Upper lobe of right lung (tissue), 1 donor: Measurements from ENCODE around the gene SLC66A2. TPM values are rescaled to one million over a fixed set of nuclear protein-coding genes. Genes with fewer than 3 reads are reported as not detected.

Source experiments
- ATAC-seq: fragments of 200-7000 bp; cut with Tn5 transposase; one replicate; pipeline ENCODE4 v1.9.1; 2020; ENCODE audit warnings: mild to moderate bottlenecking, moderate library complexity
- DNase-seq: peaks from one replicate; pipeline ENCODE4 v3.0.0-alpha.2; 2020
- H3K27ac ChIP-seq: fragments of 200-600 bp; one replicate; pipeline ENCODE4 v1.8.0; 2022
- H3K27me3 ChIP-seq: fragments of 200-600 bp; one replicate; pipeline ENCODE4 v1.8.0; 2022; ENCODE audit warnings: mild to moderate bottlenecking
- H3K36me3 ChIP-seq: fragments of 200-600 bp; one replicate; pipeline ENCODE4 v1.8.0; 2022
- H3K4me1 ChIP-seq: fragments of 200-600 bp; one replicate; pipeline ENCODE4 v1.8.0; 2022
- H3K4me3 ChIP-seq: fragments of 200-600 bp; one replicate; pipeline ENCODE4 v1.8.0; 2022; ENCODE audit warnings: mild to moderate bottlenecking
- H3K9me3 ChIP-seq: fragments of 200-600 bp; one replicate; pipeline ENCODE4 v1.8.0; 2022
- CTCF ChIP-seq: fragments of 200-600 bp; IDR thresholded peaks from one replicate; pipeline ENCODE4 v1.8.0; 2022; ENCODE audit warnings: antibody characterized with exemption
- intact Hi-C: fragments of 100-400 bp; cut with DNase I; formaldehyde crosslinking; loops from one replicate; pipeline ENCODE4 v1.11.0; 2022
- total RNA-seq: library from RNA; stranded (reverse); fragmentation: NEBNext Ultra II Directional; extraction: Animal tissue kit (Norgen Biotek cat#: 25700); gene quantifications from one replicate; pipeline ENCODE4 v1.2.1, GENCODE V29; 2021
- donor health status: DM: no; HTN: yes; CAD: no; lungs with severe emphysema.

SLC66A2 gene
- total RNA-seq, 1 donor from 2014 or later = 59.5 TPM

GRCh38 chr18:79852561-79853302 lies 98.7 kb downstream of the SLC66A2 start:
- no peaks in the 10 kb centered on the region for H3K9me3 ChIP-seq
- H3K27me3 ChIP-seq = no peaks in the 10 kb centered on the region
- peak; percentile 53 for DNase-seq
- ATAC-seq = no peak
- no peak overlapping the region for H3K4me3 ChIP-seq
- no peak for TF ChIP-seq CTCF
- no peaks in the 10 kb centered on the region for H3K4me1 ChIP-seq
- H3K36me3 ChIP-seq = no peaks in the 10 kb centered on the region
- intact Hi-C loops = no loop called here
- no peak overlapping the region for H3K27ac ChIP-seq

Other genes with a start within 250 kb of the SLC66A2 start
- gene KCNG2, start 153.7 kb downstream of the SLC66A2 start, total RNA-seq = 0.46 TPM
- 48.7 TPM for gene HSBP1L1, start 13.0 kb upstream of the SLC66A2 start, total RNA-seq
- gene TXNL4A, start 36.9 kb upstream of the SLC66A2 start, total RNA-seq = 80.7 TPM
- 18.0 TPM for gene RBFA, start 82.8 kb upstream of the SLC66A2 start, total RNA-seq
- 14.2 TPM for gene ADNP2, start 157.6 kb upstream of the SLC66A2 start, total RNA-seq